ENCODE measurements around the gene SPTBN2.

DNA sequence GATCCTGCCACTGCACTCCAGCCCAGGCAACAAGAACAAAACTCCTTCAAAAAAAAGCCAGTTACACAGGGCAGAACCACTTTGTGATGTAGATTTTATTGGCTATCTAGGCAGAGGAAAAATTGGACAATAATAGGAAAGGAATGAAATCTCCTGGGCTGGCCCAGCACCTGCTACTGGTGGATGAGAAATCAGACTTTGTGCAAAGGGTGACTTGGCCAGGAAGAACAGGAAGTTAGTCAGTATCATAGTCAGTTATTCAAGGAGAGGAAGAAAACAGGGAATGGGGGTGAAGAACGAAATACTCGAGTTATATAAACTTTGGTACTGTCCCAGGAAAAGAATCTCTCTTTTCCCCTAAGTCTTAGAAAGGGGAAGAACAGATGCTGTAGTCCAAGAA lies 11.0 kb upstream of the SPTBN2 start:
- TF ChIP-seq, protein P1, sequence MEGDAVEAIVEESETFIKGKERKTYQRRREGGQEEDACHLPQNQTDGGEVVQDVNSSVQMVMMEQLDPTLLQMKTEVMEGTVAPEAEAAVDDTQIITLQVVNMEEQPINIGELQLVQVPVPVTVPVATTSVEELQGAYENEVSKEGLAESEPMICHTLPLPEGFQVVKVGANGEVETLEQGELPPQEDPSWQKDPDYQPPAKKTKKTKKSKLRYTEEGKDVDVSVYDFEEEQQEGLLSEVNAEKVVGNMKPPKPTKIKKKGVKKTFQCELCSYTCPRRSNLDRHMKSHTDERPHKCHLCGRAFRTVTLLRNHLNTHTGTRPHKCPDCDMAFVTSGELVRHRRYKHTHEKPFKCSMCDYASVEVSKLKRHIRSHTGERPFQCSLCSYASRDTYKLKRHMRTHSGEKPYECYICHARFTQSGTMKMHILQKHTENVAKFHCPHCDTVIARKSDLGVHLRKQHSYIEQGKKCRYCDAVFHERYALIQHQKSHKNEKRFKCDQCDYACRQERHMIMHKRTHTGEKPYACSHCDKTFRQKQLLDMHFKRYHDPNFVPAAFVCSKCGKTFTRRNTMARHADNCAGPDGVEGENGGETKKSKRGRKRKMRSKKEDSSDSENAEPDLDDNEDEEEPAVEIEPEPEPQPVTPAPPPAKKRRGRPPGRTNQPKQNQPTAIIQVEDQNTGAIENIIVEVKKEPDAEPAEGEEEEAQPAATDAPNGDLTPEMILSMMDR (IDR thresholded peaks at IDR 0.05) = no peak
- TF ChIP-seq POLR2A (IDR thresholded peaks at IDR 0.05) = no peak
- no peak for TF ChIP-seq EP300 (IDR thresholded peaks at IDR 0.05)

All from tibial nerve (tissue), 4 donors.